OCI-LY1 (cell line): Measurements from ENCODE around the gene VSIR.

Experiments
- EZH2 ChIP-seq: fragments of 200-600 bp; sonication (generic), shearing (Covaris generic); IDR thresholded peaks from 2 replicates; pipeline ENCODE4 v1.8.0; 2017; ENCODE audit warnings: borderline replicate concordance, mixed run types, mild to moderate bottlenecking, antibody characterized with exemption, low read length, moderate library complexity, mixed read lengths
- TF ChIP-seq, protein P1 (sequence below): fragments of 200-600 bp; sonication (generic), shearing (Covaris generic); IDR thresholded peaks from 2 replicates; pipeline ENCODE4 v1.5.1; 2017; ENCODE audit warnings: mild to moderate bottlenecking, antibody characterized with exemption, low read length, moderate library complexity, mixed read lengths

DNA sequence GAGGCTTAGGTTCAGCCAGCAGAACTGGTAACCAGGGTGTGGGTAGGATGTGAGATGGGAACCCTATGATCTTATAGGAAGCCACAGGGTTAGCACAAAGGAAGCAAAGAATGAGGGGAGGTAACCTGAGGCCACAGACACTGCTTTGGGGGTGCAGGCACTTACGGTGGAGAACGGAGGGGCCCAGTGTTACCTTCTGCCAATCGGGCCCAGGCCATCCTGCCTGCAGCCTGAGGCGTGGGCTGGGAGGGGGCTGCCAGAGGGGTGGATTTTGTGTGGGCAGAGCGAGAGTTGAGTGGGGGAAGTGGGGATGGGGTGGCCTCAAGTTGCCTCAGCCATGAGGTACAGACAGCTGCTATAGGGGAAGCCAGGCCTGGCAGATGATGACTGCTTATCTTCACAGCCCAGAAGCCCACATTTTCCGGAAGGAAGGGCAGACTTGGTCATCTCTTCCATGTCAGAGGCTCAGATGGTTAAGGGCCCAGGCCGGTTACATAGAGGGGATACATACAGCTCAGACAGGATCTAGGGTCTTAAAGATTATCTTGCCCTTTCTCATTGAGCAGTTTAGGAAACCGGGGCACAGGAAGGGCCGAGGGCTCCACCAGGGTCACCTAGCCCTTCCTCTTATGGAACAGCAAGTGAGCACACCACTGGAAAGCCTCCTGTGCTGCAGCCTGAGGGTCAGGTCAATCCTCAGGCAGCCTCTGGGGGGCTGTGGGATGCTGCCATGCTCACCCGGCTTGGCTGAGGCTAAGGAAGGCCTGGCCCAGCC is 24.4 kb upstream of the VSIR start:
- TF ChIP-seq, protein P1, sequence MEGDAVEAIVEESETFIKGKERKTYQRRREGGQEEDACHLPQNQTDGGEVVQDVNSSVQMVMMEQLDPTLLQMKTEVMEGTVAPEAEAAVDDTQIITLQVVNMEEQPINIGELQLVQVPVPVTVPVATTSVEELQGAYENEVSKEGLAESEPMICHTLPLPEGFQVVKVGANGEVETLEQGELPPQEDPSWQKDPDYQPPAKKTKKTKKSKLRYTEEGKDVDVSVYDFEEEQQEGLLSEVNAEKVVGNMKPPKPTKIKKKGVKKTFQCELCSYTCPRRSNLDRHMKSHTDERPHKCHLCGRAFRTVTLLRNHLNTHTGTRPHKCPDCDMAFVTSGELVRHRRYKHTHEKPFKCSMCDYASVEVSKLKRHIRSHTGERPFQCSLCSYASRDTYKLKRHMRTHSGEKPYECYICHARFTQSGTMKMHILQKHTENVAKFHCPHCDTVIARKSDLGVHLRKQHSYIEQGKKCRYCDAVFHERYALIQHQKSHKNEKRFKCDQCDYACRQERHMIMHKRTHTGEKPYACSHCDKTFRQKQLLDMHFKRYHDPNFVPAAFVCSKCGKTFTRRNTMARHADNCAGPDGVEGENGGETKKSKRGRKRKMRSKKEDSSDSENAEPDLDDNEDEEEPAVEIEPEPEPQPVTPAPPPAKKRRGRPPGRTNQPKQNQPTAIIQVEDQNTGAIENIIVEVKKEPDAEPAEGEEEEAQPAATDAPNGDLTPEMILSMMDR: no peak
- TF ChIP-seq EZH2: no peak
